Neural progenitor cell (in vitro differentiated cells): ENCODE measurements around the gene FCRL1. TPM values are rescaled to one million over a fixed set of nuclear protein-coding genes. Genes with fewer than 3 reads are reported as not detected.

Experiments used
- DNase-seq: peaks from one replicate; pipeline ENCODE4 v3.0.0-alpha.2; 2016; ENCODE audit warnings: low spot score
- H2AFZ ChIP-seq: fragments of 200-600 bp; sonication (generic); replicated peaks from 2 replicates; pipeline ENCODE4 v1.6.1; 2016; ENCODE audit warnings: antibody characterized with exemption
- H3F3A ChIP-seq: fragments of 200-600 bp; sonication (generic); 2 replicates; pipeline ENCODE4 v1.6.1; 2016; ENCODE audit warnings: antibody characterized with exemption, low read depth
- H3K27ac ChIP-seq: fragments of 200-600 bp; sonication (generic); 2 replicates; pipeline ENCODE4 v1.5.1; 2016; ENCODE audit warnings: mild to moderate bottlenecking
- H3K27me3 ChIP-seq: fragments of 200-600 bp; sonication (generic); 2 replicates; pipeline ENCODE4 v1.6.1; 2016; ENCODE audit warnings: mild to moderate bottlenecking, moderate library complexity
- H3K36me3 ChIP-seq: fragments of 200-600 bp; sonication (generic); 2 replicates; pipeline ENCODE4 v1.5.1; 2016
- H3K4me1 ChIP-seq: fragments of 200-600 bp; sonication (generic); 2 replicates; pipeline ENCODE4 v1.6.1; 2016; ENCODE audit warnings: mixed run types
- H3K4me2 ChIP-seq: fragments of 200-600 bp; sonication (generic); 2 replicates; pipeline ENCODE4 v1.6.1; 2016
- H3K4me3 ChIP-seq: fragments of 200-600 bp; sonication (generic); 2 replicates; pipeline ENCODE4 v1.5.1; 2016
- H3K79me2 ChIP-seq: fragments of 200-600 bp; sonication (generic); 2 replicates; pipeline ENCODE4 v1.6.1; 2016; ENCODE audit warnings: low read depth
- H3K9ac ChIP-seq: fragments of 200-600 bp; sonication (generic); 2 replicates; pipeline ENCODE4 v1.6.1; 2016
- H3K9me3 ChIP-seq: fragments of 200-600 bp; sonication (generic); 2 replicates; pipeline ENCODE4 v1.5.1; 2016; ENCODE audit warnings: low read depth
- H4K20me1 ChIP-seq: fragments of 200-600 bp; sonication (generic); 2 replicates; pipeline ENCODE4 v1.6.1; 2016; ENCODE audit warnings: low read depth
- H3K27ac Mint-ChIP-seq: 3 replicates; pipeline ENCODE4 v1.8.0; 2021; ENCODE audit warnings: mixed read lengths
- H3K27me3 Mint-ChIP-seq: 2 replicates; pipeline ENCODE4 v1.8.0; 2022; ENCODE audit warnings: low read depth, mild to moderate bottlenecking, inconsistent platforms, moderate library complexity, mixed read lengths; ENCODE audit not compliant: insufficient read depth
- H3K36me3 Mint-ChIP-seq: 3 replicates; pipeline ENCODE4 v1.8.0; 2021; ENCODE audit warnings: mixed read lengths
- H3K4me1 Mint-ChIP-seq: 3 replicates; pipeline ENCODE4 v1.8.0; 2021; ENCODE audit warnings: mixed read lengths
- H3K4me3 Mint-ChIP-seq: 3 replicates; pipeline ENCODE4 v1.8.0; 2021; ENCODE audit warnings: mild to moderate bottlenecking, moderate library complexity, mixed read lengths
- H3K9me3 Mint-ChIP-seq: 3 replicates; pipeline ENCODE4 v1.8.0; 2020; ENCODE audit warnings: mixed read lengths
- CTCF ChIP-seq: fragments of 200-600 bp; sonication (generic); IDR thresholded peaks from 2 replicates; pipeline ENCODE4 v1.5.1; 2017; ENCODE audit warnings: antibody characterized with exemption, mild to moderate bottlenecking
- EZH2 ChIP-seq: fragments of 200-600 bp; sonication (generic); IDR thresholded peaks from 2 replicates; pipeline ENCODE4 v1.6.1; 2017; ENCODE audit warnings: antibody characterized with exemption, mild to moderate bottlenecking, moderate library complexity
- EZH2phosphoT487 ChIP-seq: fragments of 200-600 bp; sonication (generic); IDR thresholded peaks from 2 replicates; pipeline ENCODE4 v1.6.1; 2017; ENCODE audit warnings: antibody characterized with exemption
- total RNA-seq: library from RNA; depleted of rRNA; stranded (reverse); fragments of >200 nt; gene quantifications from 2 replicates; pipeline ENCODE4 v1.2.3, GENCODE V29; 2015; ENCODE audit warnings: low replicate concordance

FCRL1 gene
- total RNA-seq, 1 donor from 2014 or later = not detected

DNA sequence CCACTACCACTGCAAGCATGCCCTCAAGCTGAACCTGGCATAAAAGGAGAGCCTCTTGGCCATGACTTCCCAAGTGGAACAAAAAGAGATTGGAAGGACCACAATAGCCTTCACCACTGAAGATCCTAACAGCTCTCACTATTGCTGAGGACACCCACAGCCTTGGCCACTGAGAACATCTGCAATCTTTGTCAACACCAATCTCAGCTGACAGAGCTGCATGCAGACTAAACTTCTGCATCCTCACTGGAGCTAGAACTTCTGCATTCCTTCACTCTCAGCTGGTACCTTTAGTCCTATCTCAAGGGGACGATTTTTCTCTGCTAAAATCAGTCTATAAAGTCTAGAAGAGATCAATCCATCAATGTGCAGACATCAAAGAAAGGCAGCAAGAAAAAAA lies 34.7 kb downstream of the FCRL1 start:
- Histone ChIP-seq H3K36me3 (no peaks in the 10 kb centered on the region), H3K9ac (no peak overlapping the region), H3K4me1 (no peaks in the 10 kb centered on the region), H4K20me1 (no peaks in the 10 kb centered on the region), H3K27ac (no peak overlapping the region), H3K4me3 (no peak overlapping the region), H3K9me3 (no peaks in the 10 kb centered on the region), H3K27me3 (no peaks in the 10 kb centered on the region), H3F3A (no peaks in the 10 kb centered on the region), H3K79me2 (no peaks in the 10 kb centered on the region), H2AFZ (no peak overlapping the region), H3K4me2 (no peak overlapping the region)
- H3K4me3 Mint-ChIP-seq = no peak overlapping the region
- no peaks in the 10 kb centered on the region for H3K9me3 Mint-ChIP-seq
- no peaks in the 10 kb centered on the region for H3K27me3 Mint-ChIP-seq
- no peak for TF ChIP-seq CTCF
- no peak for TF ChIP-seq EZH2phosphoT487
- TF ChIP-seq EZH2 = no peak
- H3K4me1 Mint-ChIP-seq = no peaks in the 10 kb centered on the region
- H3K27ac Mint-ChIP-seq = no peak overlapping the region
- H3K36me3 Mint-ChIP-seq = no peaks in the 10 kb centered on the region
- no peak for DNase-seq

DNA sequence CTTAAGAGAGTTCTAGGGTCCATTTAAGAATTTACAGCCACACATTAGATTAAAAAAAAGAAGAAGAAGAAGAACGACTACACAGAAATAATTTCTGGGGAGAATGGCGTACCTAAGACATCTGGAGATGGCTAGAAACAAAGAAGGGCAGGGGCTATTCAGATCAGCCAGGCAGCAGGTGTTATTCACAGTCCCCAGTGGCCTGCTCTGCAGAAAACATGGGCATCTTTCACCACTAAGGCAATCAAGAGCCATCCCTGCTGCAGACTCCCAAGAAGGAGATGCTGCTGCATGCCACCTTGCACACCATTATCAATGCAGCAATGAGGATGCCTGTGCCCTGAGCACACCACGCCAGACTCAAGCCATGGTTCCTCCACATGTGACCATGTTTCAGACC lies 35.1 kb downstream of the FCRL1 start:
- H3K4me2 ChIP-seq = no peak overlapping the region
- no peaks in the 10 kb centered on the region for H3F3A ChIP-seq
- H3K9me3 ChIP-seq = no peaks in the 10 kb centered on the region
- Mint-ChIP-seq H3K4me1 (peaks cover under 1% of the 10 kb centered on the region), H3K9me3 (no peaks in the 10 kb centered on the region), H3K27me3 (no peaks in the 10 kb centered on the region), H3K36me3 (no peaks in the 10 kb centered on the region), H3K27ac (no peak overlapping the region), H3K4me3 (no peak overlapping the region)
- no peak overlapping the region for H3K9ac ChIP-seq
- no peaks in the 10 kb centered on the region for H3K36me3 ChIP-seq
- no peak for TF ChIP-seq EZH2
- TF ChIP-seq EZH2phosphoT487 = no peak
- TF ChIP-seq CTCF = no peak
- no peak overlapping the region for H3K27ac ChIP-seq
- H3K79me2 ChIP-seq = no peaks in the 10 kb centered on the region
- no peak overlapping the region for H3K4me3 ChIP-seq
- no peak for DNase-seq
- no peaks in the 10 kb centered on the region for H3K4me1 ChIP-seq
- H3K27me3 ChIP-seq = no peaks in the 10 kb centered on the region
- H4K20me1 ChIP-seq = no peaks in the 10 kb centered on the region
- H2AFZ ChIP-seq = no peak overlapping the region

GRCh38 chr1:157782931-157783330 lies 37.0 kb downstream of the FCRL1 start:
- Mint-ChIP-seq H3K4me1 (peaks cover 8% of the 10 kb centered on the region), H3K9me3 (no peaks in the 10 kb centered on the region), H3K4me3 (no peak overlapping the region), H3K27ac (no peak overlapping the region), H3K27me3 (no peaks in the 10 kb centered on the region), H3K36me3 (no peaks in the 10 kb centered on the region)
- Histone ChIP-seq H3K36me3 (no peaks in the 10 kb centered on the region), H3K4me1 (no peaks in the 10 kb centered on the region), H3K27ac (no peak overlapping the region), H3K4me3 (no peak overlapping the region), H3K9ac (no peak overlapping the region), H3F3A (no peaks in the 10 kb centered on the region), H3K79me2 (no peaks in the 10 kb centered on the region), H4K20me1 (no peaks in the 10 kb centered on the region), H2AFZ (no peak overlapping the region), H3K4me2 (no peak overlapping the region), H3K9me3 (no peaks in the 10 kb centered on the region), H3K27me3 (no peaks in the 10 kb centered on the region)
- TF ChIP-seq EZH2phosphoT487 (no peak), CTCF (no peak), EZH2 (no peak)
- no peak for DNase-seq

DNA sequence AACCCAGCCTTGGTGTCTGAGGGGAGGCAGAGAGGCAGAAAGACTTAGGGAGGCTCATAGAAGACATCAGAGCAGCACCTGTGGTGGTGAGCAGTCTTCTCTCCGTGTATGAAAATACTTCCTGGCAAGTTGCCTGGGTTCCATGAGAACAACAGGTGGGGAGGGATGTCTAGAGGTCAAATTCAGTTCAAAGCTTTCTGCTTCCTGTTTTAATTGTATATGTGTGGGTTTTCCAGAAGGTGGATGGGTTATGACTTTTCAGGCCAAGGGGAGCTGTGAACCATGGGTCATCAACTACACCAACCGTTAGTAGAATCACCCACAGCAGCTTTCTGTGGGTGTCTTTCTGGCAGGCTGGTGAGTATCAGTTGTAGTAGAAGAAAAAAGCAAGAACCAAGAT lies 38.9 kb downstream of the FCRL1 start:
- Histone ChIP-seq H3K9ac (no peak overlapping the region), H2AFZ (no peak overlapping the region), H3K27me3 (no peaks in the 10 kb centered on the region), H3K4me1 (no peaks in the 10 kb centered on the region), H4K20me1 (no peaks in the 10 kb centered on the region), H3K4me3 (no peak overlapping the region), H3K36me3 (no peaks in the 10 kb centered on the region), H3K79me2 (no peaks in the 10 kb centered on the region), H3K27ac (no peak overlapping the region), H3F3A (no peaks in the 10 kb centered on the region), H3K4me2 (no peak overlapping the region), H3K9me3 (no peaks in the 10 kb centered on the region)
- DNase-seq = no peak
- Mint-ChIP-seq H3K27ac (no peak overlapping the region), H3K4me1 (peaks cover 8% of the 10 kb centered on the region), H3K27me3 (no peaks in the 10 kb centered on the region), H3K36me3 (no peaks in the 10 kb centered on the region), H3K9me3 (no peaks in the 10 kb centered on the region), H3K4me3 (no peak overlapping the region)
- no peak for TF ChIP-seq CTCF
- no peak for TF ChIP-seq EZH2phosphoT487
- no peak for TF ChIP-seq EZH2
